DMS114 treated with DMSO at 0.1 percent for 48 hours (cell line): Measurements from ENCODE around the gene PSMG4.

Experiments used
- DNase-seq: peaks from one replicate; lab custom pipeline; 2025; ENCODE audit not compliant: unreplicated experiment; lab: John Stamatoyannopoulos, UW

Gene PSMG4

GRCh38 chr6:3288711-3289663 lies 30.2 kb downstream of the PSMG4 start:
- DNase-seq, result no peak

GRCh38 chr6:3289664-3290055 lies 30.9 kb downstream of the PSMG4 start:
- no peak for DNase-seq

GRCh38 chr6:3290149-3290930 lies 31.6 kb downstream of the PSMG4 start:
- DNase-seq, result no peak

- no peak for DNase-seq
These were observed 32.1 kb downstream of the PSMG4 start for GRCh38 chr6:3290931-3291211.

- no peak for DNase-seq
These were observed 32.6 kb downstream of the PSMG4 start for GRCh38 chr6:3291346-3291745.

GRCh38 chr6:3291987-3292386 lies 33.2 kb downstream of the PSMG4 start:
- DNase-seq, result no peak

- DNase-seq, result no peak
These were observed 33.9 kb downstream of the PSMG4 start for GRCh38 chr6:3292431-3293197.

GRCh38 chr6:3293271-3294155 lies 34.8 kb downstream of the PSMG4 start:
- no peak for DNase-seq

- DNase-seq, result no peak
These were observed 35.6 kb downstream of the PSMG4 start for GRCh38 chr6:3294396-3294795.

GRCh38 chr6:3294921-3295871 lies 36.4 kb downstream of the PSMG4 start:
- no peak for DNase-seq

- no peak for DNase-seq
These were observed 37.3 kb downstream of the PSMG4 start for GRCh38 chr6:3296078-3296477.

GRCh38 chr6:3296537-3296936 lies 37.8 kb downstream of the PSMG4 start:
- DNase-seq, result no peak

GRCh38 chr6:3297006-3297405 lies 38.3 kb downstream of the PSMG4 start:
- no peak for DNase-seq

- DNase-seq, result no peak
These were observed 39.2 kb downstream of the PSMG4 start for GRCh38 chr6:3297909-3298308.

- DNase-seq, result no peak
These were observed 40.5 kb downstream of the PSMG4 start for GRCh38 chr6:3299221-3299620.

GRCh38 chr6:3301506-3301905 lies 42.8 kb downstream of the PSMG4 start:
- no peak for DNase-seq

GRCh38 chr6:3303795-3304411 lies 45.2 kb downstream of the PSMG4 start:
- DNase-seq, result no peak

GRCh38 chr6:3304500-3305215 lies 45.9 kb downstream of the PSMG4 start:
- no peak for DNase-seq
